Dedifferentiated amniotic fluid mesenchymal stem cell (primary cell): ENCODE data around the gene INPP1.

ENCODE experiments used
- DNase-seq: peaks from one replicate; pipeline ENCODE4 v3.0.0-alpha.2; 2016; ENCODE audit errors: extremely low spot score

The INPP1 gene

GRCh38 chr2:190408538-190409271 lies 65.3 kb downstream of the INPP1 start:
- DNase-seq: no peak

- DNase-seq: no peak
Measured at GRCh38 chr2:190409616-190410015, 66.2 kb downstream of the INPP1 start.

- DNase-seq: no peak
Measured at GRCh38 chr2:190410166-190410565, 66.8 kb downstream of the INPP1 start.

GRCh38 chr2:190412966-190413365 lies 69.6 kb downstream of the INPP1 start:
- DNase-seq: no peak

- no peak for DNase-seq
Measured at GRCh38 chr2:190413421-190413820, 70.0 kb downstream of the INPP1 start.

GRCh38 chr2:190415251-190415650 lies 71.9 kb downstream of the INPP1 start:
- DNase-seq: no peak

GRCh38 chr2:190415794-190416775 lies 72.7 kb downstream of the INPP1 start:
- DNase-seq: no peak

- no peak for DNase-seq
Measured at GRCh38 chr2:190417045-190417842, 73.9 kb downstream of the INPP1 start.

- DNase-seq: no peak
Measured at GRCh38 chr2:190418727-190419126, 75.3 kb downstream of the INPP1 start.

- no peak for DNase-seq
Measured at GRCh38 chr2:190420801-190421200, 77.4 kb downstream of the INPP1 start.
